Astrocyte of the spinal cord (primary cell): ENCODE measurements around the gene SOX30.
A peak's percentile ranks its signal among the peaks of the same experiment; 100 is the strongest.

Source experiments
- DNase-seq: peaks from one replicate; pipeline ENCODE4 v3.0.0; 2011; ENCODE audit warnings: low read depth, low spot score
- H3K4me3 ChIP-seq: 2 replicates; pipeline ENCODE4 v1.5.1; 2011; ENCODE audit warnings: low read depth, mild to moderate bottlenecking, low read length, moderate library complexity
- CTCF ChIP-seq: IDR thresholded peaks from 2 replicates; pipeline ENCODE4 v1.5.1; 2012; ENCODE audit warnings: low read depth, mild to moderate bottlenecking, low read length, inconsistent platforms
- in situ Hi-C: cut with HindIII; loops from 2 replicates; pipeline ENCODE4 v1.10.0; 2017; ENCODE audit warnings: low sequenced_read_pairs

The SOX30 gene

GRCh38 chr5:157608972-157609565, 43.2 kb downstream of the SOX30 start:
- H3K4me3 ChIP-seq = no peak overlapping the region
- in situ Hi-C loops = no loop called here
- DNase-seq = no peak
- no peak for TF ChIP-seq CTCF

GRCh38 chr5:157607371-157608161, 44.7 kb downstream of the SOX30 start:
- in situ Hi-C loops = no loop called here
- no peak overlapping the region for H3K4me3 ChIP-seq
- no peak for TF ChIP-seq CTCF
- peak; percentile 57 for DNase-seq

- no peak overlapping the region for H3K4me3 ChIP-seq
- no peak for TF ChIP-seq CTCF
- in situ Hi-C loops = no loop called here
- no peak for DNase-seq
These were observed 46.2 kb downstream of the SOX30 start for GRCh38 chr5:157606046-157606445.

GRCh38 chr5:157603333-157604190, 48.7 kb downstream of the SOX30 start:
- no peak overlapping the region for H3K4me3 ChIP-seq
- in situ Hi-C loops = no loop called here
- DNase-seq = peak; percentile 94
- no peak for TF ChIP-seq CTCF

- no peak for TF ChIP-seq CTCF
- no peak overlapping the region for H3K4me3 ChIP-seq
- DNase-seq = peak; percentile 31
- in situ Hi-C loops = no loop called here
These were observed 49.7 kb downstream of the SOX30 start for GRCh38 chr5:157602505-157602904.

DNA sequence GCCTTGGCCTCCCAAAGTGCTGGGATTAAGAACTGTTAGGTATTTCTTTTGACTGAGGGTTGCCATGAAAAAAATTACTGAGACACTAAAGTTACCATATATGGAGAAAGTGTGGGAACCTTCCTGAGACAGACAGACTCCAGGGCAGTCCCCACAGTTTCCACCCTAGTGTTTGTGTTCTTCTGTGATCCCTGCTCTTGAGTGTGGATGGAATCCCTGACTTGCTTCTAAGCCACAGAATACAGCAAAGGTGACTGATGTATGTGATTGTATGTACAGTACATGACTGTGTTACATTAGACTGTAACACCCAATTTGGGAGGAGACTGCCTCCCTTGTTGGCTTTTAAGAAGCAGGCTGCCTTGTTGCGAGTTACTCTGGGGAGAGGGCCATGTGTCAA, 52.0 kb downstream of the SOX30 start:
- no peak for TF ChIP-seq CTCF
- H3K4me3 ChIP-seq = no peak overlapping the region
- DNase-seq = no peak
- in situ Hi-C loops = no loop called here
